HG03103 (cell line): Measurements from ENCODE around the gene PLA2G4F.
"Not testable (repeated sequence)": the region's sequence is repeated elsewhere in the genome, so short reads cannot be mapped to it uniquely, and the experiment has no call there.

Source experiments
- ATAC-seq: cut with Tn5 transposase; IDR thresholded peaks from one replicate; pipeline ENCODE4 v1.9.1; 2021; ENCODE audit warnings: low read depth; ENCODE audit not compliant: unreplicated experiment

PLA2G4F gene

DNA sequence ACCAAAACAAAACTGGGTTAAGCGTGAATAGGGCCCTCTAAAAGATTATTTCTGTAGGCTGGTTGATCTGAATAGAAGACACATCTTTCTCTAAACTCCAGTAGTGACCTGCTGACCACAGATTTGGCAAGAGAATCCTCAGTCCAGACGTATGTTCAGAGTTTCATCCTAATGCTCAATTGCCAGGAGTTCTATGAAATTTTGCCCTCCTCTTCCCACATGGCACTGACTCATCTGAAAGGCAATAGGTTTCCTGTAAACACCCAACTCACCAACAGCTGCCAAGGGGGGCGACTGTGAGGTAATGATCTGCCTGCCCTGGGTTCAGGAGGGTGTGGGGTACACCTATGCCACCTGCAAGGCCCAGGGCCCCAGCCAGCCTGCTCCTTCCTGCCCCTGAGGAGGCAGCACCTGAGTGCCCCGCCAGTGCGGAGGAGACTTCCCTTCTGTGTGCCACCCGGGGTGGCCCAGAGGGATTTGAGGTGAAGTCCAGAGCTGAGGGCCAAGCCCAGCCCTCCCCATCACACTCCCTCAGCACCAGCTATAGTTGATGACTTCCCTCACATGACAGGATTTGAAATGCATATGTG, 53.7 kb downstream of the PLA2G4F start:
- no peak for ATAC-seq

DNA sequence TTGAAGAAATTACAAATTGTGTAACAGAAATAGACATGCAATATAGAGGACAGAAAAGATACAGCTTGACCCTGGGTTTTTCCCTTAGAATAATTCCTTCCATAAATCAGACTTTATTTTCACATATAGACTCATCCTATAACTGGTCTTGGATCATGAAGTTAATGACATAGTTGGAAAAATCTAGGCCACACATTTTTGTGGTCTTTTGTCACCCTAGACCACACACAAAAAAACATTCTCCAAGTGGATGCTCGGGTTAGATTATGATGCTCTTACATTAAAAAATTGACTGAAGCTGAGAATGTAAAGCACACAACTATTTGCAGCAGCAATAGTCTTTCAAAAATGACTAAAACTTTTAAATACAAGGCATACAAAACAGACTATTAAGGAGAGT, 54.6 kb downstream of the PLA2G4F start:
- ATAC-seq: no peak

- ATAC-seq: no peak
Measured at GRCh38 chr15:42100021-42100800, 56.2 kb downstream of the PLA2G4F start.

- ATAC-seq: no peak
Measured at GRCh38 chr15:42097018-42097417, 59.4 kb downstream of the PLA2G4F start.

- ATAC-seq: no peak
Measured at GRCh38 chr15:42094512-42094963, 61.9 kb downstream of the PLA2G4F start, which contains the start of gene PLA2G4D. PLA2G4D (minus strand) TSS chr15:42094562; CDS start chr15:42094459, 103 bp downstream.

DNA sequence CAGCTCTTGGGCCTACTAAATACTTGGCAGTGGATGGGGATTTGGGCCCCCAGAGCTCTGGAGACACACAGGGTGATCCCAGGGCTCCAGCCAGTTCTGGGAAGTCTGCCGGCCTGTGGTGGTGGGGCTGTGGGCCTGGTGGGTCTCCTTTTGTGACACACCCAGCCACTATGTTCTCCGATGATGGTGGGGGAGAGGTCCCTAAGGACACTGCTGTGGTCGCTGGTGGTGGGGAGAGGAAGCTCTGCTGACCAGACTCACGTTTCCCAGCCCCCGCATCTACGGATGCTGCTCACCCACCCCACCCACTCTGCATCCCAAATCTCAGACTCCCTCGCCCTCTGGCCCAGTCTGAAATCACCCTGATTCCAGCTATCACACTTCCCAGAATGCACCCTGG, 62.5 kb downstream of the PLA2G4F start:
- no peak for ATAC-seq

GRCh38 chr15:42092398-42093318, 63.8 kb downstream of the PLA2G4F start:
- ATAC-seq: no peak

- not testable (repeated sequence) for ATAC-seq
Measured at GRCh38 chr15:42091753-42092397, 64.6 kb downstream of the PLA2G4F start.

GRCh38 chr15:42090781-42091180, 65.7 kb downstream of the PLA2G4F start:
- no peak for ATAC-seq

GRCh38 chr15:42090370-42090769, 66.1 kb downstream of the PLA2G4F start:
- ATAC-seq: no peak

DNA sequence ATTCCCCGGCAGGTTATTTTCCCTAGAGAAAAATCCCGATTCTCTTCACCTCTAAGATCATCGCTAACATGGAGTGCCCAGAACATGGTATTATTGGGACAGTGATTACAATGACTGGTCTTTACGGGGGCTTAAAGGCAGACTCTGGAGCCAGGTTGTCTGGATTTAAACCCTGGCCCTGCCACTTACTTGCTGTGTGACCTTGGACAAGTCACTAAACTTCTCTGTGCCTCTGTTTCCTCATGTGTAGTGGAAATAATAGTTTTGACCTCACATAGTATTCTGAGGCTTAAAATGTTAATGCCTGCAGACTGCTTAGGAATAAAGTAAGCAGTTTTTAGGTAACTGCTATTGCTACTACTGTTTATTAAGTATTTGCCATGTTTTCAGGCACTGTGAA, 66.5 kb downstream of the PLA2G4F start:
- ATAC-seq: no peak
